Ishikawa (cell line): ENCODE data around the gene TRIM24.

Source experiments
- CREB1 ChIP-seq: IDR thresholded peaks from 2 replicates; pipeline ENCODE4 v1.6.1; 2012; ENCODE audit warnings: low read depth
- EGR1 ChIP-seq: IDR thresholded peaks from 2 replicates; pipeline ENCODE4 v1.6.1; 2012
- EP300 ChIP-seq: IDR thresholded peaks from 2 replicates; pipeline ENCODE4 v1.6.1; 2012; ENCODE audit warnings: borderline replicate concordance
- RAD21 ChIP-seq: IDR thresholded peaks from 2 replicates; pipeline ENCODE4 v1.6.1; 2012; ENCODE audit warnings: low read depth
- TAF1 ChIP-seq: IDR thresholded peaks from 2 replicates; pipeline ENCODE4 v1.6.1; 2012; ENCODE audit warnings: low read depth, mild to moderate bottlenecking
- TEAD4 ChIP-seq: IDR thresholded peaks from 2 replicates; pipeline ENCODE4 v1.6.1; 2012
- ZBTB7A ChIP-seq: IDR thresholded peaks from 2 replicates; pipeline ENCODE4 v1.6.1; 2012; ENCODE audit warnings: low read depth
- TF ChIP-seq, protein P1 (sequence below): IDR thresholded peaks from 2 replicates; pipeline ENCODE4 v1.6.1; 2012

DNA sequence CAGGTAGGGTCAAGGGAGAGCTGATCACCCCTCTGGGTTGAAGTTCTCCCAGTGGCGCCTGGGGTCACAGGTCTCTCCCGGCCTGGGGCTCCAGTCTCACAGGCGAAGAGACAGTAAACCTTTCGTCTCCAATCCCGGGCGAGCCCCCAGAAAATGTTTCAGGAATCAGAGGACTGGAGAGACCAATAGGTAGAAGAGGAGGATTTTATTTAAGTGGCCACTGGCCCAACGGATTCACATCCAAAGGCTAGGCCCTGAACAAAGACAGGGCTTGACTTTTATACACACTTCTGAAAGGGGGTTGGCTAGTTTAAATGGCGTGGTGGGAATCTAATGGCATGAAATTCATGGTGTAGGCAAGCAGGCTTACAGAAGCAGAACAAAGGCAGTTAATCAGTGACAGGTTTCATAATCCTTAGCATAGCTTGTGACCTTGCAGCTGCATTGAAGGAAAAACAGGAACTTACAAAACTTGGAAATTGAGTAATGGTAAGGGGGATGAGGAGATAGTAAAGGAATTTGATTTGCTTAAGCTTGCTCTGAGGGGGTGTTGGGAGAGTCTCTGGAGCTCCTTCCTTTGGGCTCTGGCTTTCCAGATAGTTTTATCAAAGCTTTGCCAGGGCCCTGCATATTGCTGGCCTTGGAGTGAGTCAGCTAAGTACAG, 105.5 kb downstream of the TRIM24 start:
- TF ChIP-seq TAF1 (no peak), RAD21 (no peak), EGR1 (no peak), ZBTB7A (no peak), EP300 (no peak), TEAD4 (no peak), CREB1 (no peak)
- TF ChIP-seq, protein P1, sequence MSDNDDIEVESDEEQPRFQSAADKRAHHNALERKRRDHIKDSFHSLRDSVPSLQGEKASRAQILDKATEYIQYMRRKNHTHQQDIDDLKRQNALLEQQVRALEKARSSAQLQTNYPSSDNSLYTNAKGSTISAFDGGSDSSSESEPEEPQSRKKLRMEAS: no peak
